Measurements from ENCODE around the gene KCNMA1.
"Not testable (repeated sequence)": the region's sequence is repeated elsewhere in the genome, so short reads cannot be mapped to it uniquely, and the experiment has no call there.

The KCNMA1 gene

DNA sequence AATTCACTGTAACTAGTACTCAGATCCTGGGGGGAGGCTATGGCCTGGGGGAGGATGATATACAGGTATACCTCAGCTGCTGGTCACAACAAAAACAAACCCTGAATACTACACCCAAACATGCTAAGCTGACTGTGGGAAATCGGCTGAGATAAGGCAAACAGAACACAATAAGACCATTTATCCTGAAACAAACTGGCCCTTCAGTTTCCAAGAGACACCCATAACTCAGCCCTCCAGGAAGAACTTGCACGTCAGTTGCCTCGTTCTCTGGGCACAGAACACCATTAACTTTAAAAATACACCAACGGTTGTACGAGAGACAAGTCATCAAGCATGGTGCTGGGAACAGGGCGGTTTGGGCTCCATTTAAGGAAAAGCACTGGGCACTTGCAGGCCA, 24.1 kb upstream of the KCNMA1 start:
- no peak for DNase-seq

DNA sequence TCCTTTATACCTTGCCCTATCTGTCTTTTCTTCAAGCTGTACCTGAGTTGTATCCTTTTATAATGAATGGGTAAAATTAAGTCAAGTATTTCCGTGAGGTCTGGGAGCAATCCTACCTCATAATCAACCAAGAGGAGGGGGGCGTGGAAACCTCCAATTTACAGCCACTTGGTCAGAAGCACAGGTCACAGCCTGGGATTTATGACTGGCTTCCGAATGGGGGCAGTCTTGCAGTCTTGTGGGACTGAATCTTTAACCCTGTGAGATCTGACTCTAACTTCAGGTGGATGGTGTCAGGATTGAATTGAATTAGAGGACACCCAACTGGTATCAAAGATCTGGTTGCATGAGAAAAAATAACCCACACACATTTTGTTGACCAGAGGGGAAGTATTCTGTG, 23.5 kb upstream of the KCNMA1 start:
- no peak for DNase-seq

DNA sequence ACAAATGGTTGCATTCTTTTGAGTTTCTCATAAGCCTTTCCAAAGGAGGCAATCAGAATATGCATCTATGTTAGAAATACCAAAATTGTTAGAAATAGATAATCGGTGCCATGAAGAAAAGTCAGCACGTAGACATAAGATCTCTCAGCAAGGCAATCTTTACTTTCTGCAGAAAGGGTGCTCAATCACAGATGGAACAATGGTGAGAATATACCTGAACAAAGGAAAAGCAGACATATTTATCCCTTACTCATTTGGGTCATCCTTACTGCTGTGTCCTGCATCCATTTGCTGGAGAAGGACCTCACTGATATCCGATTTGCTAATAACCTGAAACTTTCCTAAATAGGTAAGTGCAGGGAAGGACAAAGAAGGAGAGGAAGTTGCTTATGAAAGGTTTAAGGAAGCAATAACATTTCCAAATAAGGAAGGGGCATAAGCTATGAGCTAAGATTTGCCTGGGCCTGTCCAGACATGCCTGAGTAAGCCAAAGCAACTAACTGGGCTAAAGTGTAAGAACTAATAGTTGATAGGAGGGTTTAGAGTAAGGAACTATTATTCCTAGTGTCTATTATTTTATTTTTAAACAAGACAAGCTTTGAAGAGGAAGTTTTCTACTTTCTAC, 21.6 kb upstream of the KCNMA1 start:
- DNase-seq, result not testable (repeated sequence)

DNA sequence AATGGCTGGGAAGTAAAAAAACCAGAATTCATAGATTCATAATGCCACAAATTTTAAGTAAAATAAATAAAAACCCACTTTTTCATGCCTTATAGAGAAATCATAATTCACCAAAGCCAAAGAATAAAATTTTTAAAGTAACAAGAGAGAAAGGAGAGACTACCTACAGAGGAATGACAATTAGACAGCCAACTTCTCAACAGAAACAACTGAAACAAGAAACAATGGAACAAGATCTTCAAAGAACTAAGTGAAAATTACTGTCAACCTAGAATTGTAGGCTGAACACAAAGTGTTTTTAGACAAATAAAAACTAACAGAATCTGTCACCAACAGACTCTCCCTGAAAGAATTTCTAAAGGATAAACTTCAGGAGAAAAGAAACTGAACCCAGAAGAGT, 15.6 kb upstream of the KCNMA1 start:
- DNase-seq, result no peak

DNA sequence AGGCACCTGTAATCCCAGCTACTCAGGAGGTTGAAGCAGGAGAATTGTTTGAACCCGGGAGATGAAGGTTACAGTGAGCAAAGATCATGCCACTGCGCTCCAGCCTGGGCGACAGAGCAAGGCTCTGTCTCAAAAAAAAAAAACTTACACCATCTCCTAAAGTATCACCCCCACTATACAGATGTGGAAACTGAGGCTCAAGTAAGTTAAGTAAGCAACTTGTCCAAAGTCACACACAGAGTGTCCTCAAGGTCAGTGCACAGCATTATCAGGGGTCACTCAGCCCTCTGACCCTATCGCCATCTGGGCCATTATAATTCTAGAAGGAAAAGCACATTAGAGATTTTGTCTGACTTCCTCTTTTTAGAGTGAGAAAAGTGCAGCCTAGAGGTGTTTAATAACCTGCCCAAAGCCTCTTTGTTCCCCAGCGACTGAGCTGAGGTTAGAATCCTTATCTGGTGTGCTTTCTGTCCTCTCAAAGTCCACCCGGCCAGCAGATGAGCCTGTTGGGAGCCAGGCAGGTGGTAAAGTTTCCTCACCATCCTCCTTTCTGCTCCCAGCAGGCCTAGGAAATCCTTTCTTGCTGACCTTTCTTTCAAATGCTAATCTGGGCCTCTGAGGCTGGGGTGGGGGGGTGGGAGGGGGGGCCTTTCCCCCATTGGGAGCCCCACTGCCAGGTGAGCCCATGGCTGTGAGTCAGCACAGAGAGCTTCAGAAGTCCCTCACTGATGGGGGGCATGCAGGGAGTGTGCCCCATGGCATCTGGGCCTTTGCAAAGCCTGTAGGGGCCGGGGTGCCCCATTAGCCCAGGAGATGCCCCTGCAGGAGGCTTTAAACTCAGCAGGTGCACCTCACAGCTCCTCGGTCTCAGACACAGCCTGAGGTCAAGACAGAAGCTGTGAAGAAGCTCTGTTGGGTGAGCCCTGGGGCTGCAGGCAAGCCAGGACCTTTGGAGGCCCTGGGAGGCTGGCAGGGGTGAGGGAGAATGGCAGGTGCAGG, 12.0 kb upstream of the KCNMA1 start:
- DNase-seq, result no peak

DNA sequence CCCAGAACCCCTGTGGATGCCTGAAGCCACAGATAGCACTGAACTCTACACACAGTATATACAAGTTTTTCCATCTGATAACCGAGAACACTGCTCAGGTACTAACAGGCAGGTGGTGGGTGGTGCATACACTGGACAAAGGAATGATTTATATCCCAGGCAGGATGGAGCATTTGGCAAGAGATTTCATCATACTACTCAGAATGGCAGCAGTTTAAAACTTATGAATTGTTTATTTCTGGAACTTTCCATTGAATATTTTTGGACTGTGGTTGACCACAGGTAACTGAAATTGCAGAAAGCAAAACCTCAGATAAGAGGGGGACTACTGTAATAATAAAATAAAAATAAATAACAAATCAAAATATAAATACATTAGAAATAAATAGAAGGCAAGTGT, 10.9 kb upstream of the KCNMA1 start:
- no peak for DNase-seq

DNA sequence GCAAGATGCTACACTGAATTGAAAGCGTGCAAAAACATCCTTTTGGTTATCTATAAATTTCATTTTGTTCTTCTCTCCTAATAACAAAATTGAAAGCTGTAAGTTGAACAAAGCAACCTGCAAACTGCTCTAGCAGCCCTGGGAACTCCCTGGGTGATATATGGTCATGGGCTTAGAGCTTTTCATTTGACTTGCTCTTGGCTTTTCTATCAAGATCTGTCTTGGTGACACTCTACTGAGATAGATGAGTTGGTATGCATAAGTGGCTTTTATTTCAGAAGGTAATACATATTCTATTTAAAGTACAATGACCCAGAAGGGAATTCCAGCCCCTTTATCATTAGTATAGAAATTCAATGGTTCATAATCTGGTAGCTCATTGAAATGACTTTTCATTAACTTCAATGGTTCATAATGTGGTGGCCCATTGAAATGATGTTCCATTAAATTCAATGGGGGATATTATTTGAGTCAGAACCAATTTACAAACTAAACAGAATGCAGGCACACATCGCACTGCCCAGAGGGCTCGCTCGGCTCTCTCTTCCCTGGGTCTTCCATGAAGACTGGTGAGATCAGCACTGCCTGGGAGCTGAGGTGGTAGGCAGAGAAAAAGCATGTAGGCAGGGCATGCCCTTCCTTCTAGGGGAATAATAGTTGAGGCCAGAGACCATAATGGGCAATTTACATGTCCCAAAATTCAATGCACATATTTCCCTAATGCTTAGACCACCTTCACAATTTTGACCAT, 10.1 kb upstream of the KCNMA1 start:
- DNase-seq, result no peak

DNA sequence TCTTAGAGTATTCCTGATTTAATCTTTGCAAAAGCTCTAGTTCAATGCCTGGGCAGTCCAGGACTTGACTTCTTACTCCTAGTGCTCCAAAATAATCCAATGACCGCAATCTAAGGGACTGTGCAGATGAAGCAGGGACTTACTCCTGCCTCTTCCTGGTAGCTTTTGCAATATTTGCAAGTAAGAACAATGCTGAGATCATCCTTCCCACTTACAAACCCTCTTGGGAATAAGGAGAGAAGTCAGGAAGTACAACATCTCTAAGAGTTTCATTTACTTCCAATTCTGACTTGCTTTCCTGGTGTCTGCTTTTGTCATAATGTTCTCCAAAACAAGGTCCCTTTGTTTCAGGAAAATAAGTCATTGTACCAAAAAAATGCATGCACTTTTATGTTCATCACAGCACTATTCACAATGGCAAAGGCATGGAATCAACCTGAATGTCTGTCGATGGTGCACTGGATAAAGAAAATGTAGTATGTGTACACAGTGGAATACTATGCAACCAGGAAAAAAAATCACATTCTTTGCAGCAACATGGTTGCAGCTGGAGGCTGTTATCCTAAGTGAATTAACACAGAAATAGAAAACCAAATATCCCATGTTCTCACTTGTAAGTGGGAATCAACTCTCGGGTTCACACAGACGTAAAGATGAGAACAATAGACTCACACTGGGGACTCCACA, 7.1 kb upstream of the KCNMA1 start:
- DNase-seq, result no peak

DNA sequence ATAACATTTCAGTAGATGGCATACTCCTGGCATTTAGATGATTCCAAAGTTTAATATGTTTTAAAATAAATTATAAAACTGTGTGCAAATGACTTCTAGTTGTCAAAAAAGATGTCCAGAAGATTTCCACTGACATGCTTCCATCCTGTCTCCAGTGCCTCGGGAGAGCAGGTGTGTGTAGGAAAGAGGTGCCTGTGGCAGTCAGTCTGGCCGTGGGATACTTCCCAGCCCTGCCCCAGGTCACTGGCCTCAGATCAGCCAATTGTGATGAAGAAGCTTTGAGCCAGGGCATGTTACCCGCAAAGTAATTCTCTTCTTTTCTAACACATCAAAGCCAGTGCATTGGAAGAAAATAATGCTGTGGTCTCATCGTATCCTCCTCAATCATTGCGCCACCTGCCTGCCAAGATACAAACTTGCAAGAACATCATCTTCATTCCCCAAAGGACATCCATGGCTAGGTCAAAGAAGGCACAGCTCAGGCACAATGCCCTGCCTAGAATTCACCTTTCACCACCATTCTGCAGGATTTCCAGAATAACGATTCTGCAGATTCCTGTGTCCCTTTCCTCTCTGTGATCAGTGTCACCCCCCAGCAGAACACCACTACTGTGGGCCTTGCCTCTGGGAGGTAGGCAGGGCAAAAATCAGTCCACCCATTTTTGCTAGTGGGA, 6.3 kb upstream of the KCNMA1 start:
- no peak for DNase-seq

DNA sequence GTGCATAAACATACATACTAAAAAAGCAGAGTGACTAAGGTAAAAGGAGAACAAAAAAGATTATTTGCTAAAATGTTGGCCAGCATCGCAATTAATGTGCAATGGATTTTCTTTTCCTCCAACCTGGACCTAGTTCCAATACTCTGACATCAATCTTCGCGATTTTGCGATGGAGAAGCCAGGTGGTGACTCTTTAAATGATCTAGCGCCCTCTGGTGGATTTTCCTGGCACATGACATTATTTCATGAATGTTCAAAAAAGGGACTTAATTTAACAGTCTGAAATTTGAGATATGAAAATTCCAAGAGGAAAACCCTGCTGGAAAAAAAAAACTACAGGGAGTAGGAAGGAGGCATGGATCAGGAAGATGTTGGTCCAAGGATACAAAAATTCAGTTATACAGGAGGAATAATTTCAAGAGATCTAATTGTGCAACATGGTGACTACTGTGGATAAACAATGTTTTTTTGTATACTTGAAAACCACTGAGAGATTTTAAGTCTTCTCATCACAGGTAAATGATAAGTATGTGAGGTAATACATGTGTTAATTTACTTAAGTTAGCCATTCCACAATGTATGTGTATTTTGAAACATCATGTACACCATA, 4.3 kb upstream of the KCNMA1 start:
- DNase-seq, result no peak

DNA sequence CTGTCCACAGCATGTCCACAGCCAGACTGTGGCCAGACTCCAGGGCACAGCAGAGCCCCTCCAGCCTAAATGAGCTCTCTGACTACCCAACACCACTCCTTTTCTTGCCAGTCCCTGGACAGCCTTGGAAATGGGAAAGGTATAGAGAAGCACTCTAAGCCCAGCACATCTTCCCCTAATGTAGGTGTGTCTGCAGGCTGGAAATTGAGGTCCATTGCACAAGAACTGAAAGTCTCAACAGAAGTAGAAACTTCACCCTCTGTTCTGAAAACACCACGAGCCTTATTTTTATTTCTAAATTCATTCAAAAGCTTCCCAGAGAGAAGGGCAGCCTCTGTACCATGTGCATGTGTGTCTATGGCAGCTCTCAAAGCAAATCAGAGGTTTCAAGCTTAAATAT, 3.7 kb upstream of the KCNMA1 start:
- no peak for DNase-seq

DNA sequence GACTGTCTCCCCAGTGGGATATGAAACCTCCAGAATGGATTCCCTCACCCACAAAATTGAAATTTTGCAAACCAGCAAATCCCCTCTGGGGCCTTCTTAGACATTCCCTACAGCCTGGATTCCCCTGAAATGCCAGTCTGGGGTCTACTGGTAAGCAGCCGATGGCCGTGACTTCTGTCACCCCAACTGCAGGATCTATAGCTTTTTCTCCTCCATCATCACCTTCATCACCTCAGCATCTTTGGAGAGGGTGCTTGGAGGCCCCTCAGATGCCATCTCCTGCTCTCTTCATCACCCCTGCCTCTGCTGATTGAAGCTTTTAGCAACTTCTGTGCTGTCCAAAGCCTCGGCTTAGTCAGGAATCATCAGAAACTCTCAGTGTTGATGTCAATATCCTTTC, 2.6 kb upstream of the KCNMA1 start:
- DNase-seq, result no peak

DNA sequence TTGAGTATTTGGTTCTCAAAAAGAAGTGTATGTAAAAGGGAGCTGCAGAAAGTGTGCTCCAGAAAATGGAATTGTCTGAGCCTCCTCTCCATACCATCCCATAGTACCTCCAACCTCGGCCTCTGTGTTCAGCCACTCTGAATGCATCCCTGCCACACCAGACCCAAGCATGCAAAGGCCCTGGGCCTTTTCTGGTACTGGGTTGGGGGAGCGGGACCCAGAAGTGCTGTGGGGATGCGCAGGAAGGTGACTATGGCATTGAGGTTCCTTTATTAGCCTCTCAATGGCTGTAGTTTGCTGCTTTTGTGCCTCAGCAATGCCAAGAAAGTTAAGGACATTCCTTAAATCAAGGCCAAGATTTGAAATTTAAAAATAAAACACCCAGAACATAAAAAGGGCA, 2.1 kb upstream of the KCNMA1 start:
- DNase-seq, result no peak

DNA sequence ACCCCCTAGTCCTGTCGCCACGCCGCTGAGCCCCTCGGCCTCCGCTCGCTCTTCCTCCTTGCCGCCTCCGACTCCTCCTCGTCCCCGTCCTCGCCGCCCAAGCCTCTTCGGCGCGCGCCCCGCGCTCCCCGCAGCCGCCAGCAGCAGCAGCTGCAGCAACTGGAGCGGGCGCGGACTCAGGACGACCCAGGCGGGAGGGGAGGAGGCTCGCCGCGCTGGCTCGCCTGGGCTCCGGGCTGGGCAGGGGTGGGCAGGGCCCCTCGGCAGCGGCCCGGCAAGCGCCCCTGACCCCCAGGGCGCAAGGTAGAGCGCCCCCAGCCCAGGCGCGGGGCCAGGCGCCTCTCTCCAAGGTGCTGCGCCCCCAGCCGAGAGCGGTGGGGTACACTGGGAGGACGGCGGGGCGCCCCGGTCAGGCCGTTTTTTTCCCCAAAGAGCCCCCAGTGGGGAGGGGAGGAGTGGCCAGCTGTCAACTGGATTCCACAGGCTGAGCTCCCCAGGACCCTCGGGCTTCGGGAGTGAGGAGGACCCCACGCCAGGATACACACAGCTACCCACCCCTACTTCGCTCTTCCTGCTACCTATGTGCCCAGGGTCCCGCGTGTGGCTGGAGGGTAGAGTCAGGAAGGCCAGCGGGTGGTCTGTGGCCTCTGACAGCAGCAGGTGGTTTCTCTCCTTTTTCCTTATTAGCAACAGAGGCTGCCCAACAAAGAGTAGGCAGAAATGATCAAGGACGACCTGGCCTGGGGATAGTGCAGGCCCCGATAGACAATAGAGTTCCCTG, 903 bp upstream of the KCNMA1 start:
- no peak for DNase-seq

DNA sequence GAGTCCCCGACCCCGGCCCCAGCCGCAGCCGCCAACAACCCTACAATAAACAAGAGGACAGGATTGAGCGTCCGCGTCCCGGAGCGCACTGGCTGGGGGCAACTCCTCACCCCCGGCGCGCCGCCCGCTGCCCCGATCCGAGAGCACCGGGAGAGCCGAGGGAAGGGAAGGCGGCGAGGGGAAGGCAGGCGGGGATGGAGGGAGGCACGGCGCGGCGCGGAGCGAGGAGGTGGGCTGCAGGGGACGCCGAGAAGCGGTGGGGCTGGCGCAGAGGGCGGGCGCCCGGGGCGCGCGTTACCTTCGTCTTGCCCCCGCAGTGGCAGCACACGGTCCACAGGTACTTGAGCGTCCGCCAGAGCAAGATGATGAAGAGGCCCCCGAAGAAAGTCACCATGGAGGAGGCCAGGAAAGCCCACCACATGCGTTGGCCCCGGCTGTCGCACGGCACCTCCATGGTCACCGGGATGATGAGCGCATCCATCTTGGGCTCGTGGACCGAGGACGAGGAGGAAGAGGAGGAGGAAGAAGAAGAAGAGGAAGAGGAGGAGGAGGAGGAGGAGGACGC, 559 bp downstream of the KCNMA1 start:
- no peak for DNase-seq

DNA sequence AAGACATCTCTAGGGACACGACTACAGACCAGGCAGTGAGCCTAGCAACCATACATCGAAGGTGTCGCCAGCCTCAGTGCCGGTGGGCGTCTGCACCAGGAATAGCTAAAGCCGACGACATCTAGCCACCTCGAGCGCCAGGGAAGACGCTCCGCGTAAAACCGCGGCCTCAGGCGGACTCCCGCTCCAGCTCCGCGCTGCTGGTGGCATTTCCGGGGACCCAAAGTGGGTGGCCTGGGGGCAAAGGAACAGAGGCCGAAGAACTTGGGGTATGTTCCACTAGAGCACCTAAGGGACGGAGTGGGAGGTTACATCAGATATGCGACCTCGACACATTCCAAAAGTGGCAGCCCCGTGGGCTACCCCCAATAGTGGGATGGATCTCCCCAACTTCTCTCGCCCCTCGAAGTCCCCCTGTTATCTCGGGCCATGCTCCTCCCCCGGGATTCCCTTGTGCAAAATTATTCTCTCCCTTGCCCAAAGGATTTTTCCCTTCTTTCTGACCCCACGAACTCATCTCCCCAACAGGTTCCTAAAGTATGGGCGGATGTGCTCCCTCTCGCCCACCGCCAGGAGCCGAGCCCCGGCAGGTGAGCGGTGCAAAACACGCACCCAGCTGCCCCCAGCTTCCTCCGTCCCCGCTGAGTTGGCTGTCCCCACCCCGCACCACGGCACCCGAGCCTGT, 1.2 kb downstream of the KCNMA1 start:
- DNase-seq, result no peak

DNA sequence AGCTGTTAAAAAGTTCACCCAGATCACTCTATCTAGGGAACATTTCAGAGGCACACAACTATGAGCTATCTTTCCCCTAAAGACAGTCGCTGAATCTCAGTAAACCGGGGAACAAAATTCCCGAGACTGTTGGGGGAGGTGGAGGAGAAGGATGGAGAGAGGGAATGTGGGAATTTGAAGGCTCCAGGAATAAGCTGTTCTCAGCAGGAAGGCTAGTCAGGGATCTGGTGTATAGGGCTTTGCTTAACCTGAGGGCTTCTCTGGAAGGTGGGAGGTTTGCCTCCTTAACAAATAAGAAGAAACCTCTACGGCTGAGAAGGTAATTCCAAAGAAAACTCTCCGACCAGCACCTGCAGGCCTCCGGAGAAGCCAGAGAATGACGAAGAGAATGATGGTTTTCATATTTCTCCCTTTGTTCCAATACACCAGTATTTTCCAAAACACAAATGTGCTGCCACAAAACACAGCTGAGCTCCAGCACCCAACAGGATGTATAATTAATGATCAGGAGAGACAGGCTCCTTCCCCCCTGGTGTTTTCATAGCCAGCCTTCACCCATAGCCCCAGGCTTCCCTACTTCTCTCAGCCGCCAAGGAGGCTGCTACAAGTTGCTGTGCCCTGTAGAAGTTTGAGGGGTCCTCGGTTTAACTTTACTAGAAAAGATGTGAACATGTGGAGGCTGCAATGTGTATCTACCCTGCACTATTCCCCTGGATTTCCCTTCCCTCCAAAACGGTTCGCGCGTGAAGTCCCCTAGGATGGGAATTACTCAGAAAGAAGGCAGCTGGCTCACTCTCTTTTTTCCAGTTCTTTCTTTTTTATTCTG, 2.0 kb downstream of the KCNMA1 start:
- no peak for DNase-seq

DNA sequence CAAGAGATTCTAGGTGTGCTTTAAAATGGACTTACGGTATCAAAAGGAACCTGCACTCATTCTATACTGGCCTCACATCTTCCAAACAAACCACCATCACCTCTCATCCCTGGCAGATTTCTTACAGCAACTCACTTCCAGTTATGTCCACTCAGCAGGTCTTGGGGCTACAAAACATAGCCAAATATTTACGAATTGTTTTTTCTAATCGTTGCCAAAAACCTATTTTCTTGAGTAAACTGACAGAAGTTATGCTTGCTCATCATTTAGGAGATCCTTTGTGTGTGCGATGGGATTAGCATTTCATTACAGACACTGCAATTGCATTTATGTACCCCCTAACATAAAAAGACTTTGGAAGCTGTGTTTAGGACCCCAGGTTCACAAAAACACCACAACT, 2.7 kb downstream of the KCNMA1 start:
- DNase-seq, result no peak

DNA sequence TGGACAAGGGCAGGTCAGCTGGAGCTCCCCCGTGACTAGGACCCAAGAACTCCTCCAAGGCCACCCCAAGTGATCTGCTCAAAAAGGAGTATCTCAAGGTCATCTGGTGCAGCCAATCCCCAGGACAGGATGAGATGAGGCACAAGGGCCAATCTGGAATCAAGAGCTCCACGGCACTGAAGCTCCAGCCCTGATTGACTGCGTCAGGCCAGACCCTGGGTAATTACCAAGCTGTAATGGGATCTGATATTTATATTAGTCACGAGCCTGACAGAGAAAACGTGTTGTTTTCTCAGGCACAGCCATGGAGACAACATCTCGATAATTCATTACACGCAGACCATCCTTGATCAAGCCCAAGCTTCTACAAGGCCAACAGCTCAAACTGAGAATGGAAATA, 4.2 kb downstream of the KCNMA1 start:
- no peak for DNase-seq
